PC-3 (cell line): ENCODE results near the gene HEPACAM2.

Experiments used
- CTCF ChIP-seq: fragments of 300-600 bp; sonication (generic); conservative IDR thresholded peaks from 2 replicates; pipeline ENCODE4 v1.5.1; 2017; ENCODE audit warnings: antibody characterized with exemption, low read depth, mild to moderate bottlenecking, low read length
- EZH2 ChIP-seq: fragments of 300-600 bp; sonication (generic); IDR thresholded peaks from one replicate; pipeline ENCODE4 v1.6.1; 2017; ENCODE audit warnings: antibody characterized with exemption, mild to moderate bottlenecking, low read length; ENCODE audit not compliant: unreplicated experiment

DNA sequence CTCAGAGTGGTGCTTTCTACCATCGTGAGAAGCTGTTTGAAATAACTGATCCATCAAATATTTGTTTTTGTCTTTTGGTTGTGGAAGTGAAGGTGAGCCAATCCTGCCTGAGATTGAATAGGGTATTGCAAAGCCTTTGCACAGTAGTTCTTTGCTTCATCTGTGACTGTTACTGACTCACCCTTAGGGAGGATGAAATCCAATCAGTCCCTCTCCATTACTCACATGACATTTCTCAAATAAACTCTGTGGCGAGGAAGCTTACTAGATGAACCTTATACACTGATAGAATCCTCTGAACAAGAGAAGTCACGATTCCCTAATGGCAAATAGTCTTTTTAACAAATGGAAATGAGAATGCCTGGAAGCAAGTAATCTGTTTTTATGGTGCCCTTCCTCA lies 31.9 kb downstream of the HEPACAM2 start:
- TF ChIP-seq EZH2 (no peak), CTCF (no peak)
